Transverse colon (tissue), 4 donors: ENCODE measurements around the gene CYP1B1.

ENCODE experiments used
- CTCF ChIP-seq, 5 experiments: fragments of 200-600 bp in 3 of 5; fragments of 450-650 bp in 2 of 5; sonication (generic) in 3 of 5; IDR thresholded peaks; 1 replicate in 2 of 5; 2 replicates in 3 of 5; pipeline ENCODE4 v1.5.1; 2016 to 2017; ENCODE audit warnings: antibody characterized with exemption in 5 of 5, inconsistent platforms in 3 of 5, mild to moderate bottlenecking in 2 of 5, moderate library complexity in 1 of 5
- EP300 ChIP-seq: sonication (generic); formaldehyde crosslinking; IDR thresholded peaks from one replicate; pipeline ENCODE4 v1.6.1; 2017; ENCODE audit warnings: antibody characterized with exemption, low read depth
- POLR2A ChIP-seq: fragments of 450-650 bp; IDR thresholded peaks from one replicate; pipeline ENCODE4 v1.6.1; 2016; ENCODE audit warnings: antibody characterized with exemption, mild to moderate bottlenecking, moderate library complexity
- POLR2AphosphoS5 ChIP-seq, 3 donors: sonication (generic); formaldehyde crosslinking; IDR thresholded peaks; one replicate each; pipeline ENCODE4 v1.6.1; 2016; ENCODE audit warnings: antibody characterized with exemption in 3 of 3

- TF ChIP-seq POLR2AphosphoS5 (IDR thresholded peaks at IDR 0.05) = no peak
- TF ChIP-seq CTCF (IDR thresholded peaks at IDR 0.05) = no peak
- no peak for TF ChIP-seq POLR2A
- no peak for TF ChIP-seq EP300
Measured at GRCh38 chr2:38106405-38107094, 30.6 kb upstream of the CYP1B1 start.
